NCI-H524 (cell line): Measurements from ENCODE around the gene FMN1.

Experiments used
- DNase-seq, 2 experiments: peaks; one replicate each; lab custom pipeline; 2025; lab: John Stamatoyannopoulos, UW

FMN1 gene

GRCh38 chr15:33125894-33126537 lies 68.5 kb downstream of the FMN1 start:
- no peak for DNase-seq

DNA sequence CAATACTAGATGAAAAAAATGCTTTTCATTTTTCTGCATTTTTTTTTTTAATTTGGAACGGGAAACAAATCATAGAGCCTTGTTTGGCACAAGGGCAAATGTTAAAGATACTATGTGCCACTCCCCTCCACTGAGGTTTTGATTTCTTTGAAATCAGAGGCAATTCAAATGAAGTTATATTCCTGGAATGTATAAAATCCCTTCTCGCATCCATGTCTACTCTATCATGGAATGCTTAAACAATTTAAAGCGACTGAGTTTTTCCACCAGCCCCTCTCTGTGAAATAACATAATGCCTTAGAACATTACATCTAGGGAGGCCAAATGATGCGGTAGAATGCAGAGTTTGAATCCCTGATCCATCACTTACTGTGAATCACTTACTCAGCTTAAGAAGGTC lies 69.7 kb downstream of the FMN1 start:
- DNase-seq = no peak

DNA sequence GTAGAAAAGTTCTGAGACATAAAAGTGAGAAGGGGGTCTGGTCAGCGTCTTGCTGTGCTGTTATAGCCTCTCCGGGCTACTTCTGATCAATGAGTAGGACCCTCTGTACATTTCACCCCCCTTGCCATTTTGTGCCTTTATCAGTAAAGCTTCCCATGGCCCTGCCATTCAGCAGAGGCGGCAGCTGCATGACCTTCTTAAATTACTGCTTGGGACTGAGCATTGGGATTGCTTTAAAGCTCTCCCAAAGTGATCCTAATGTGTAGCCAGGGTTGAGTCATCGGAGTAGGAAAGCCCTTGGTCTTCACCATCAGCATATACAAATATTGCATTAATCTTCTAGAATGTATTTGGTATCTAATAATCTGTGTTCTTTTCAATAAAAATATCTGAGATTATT lies 70.2 kb downstream of the FMN1 start:
- DNase-seq = no peak

DNA sequence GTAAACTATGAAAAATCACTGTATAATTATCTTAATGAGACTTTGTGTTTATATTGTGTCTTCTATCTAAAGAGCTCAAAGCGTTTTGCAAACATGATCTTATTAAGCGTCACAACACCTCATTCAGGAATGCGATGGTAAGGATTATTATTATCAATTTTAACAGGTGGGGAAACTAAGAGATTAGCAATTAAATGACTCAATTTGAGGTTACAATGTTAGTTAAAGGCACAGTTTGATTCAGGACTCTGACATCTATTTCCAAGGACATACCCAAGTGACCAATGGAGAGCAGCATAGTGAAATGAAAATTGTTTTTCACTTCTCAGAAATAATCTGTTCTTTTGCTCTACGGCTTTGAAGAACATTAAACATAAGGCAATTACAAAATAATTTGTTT lies 74.6 kb downstream of the FMN1 start:
- DNase-seq = no peak

DNA sequence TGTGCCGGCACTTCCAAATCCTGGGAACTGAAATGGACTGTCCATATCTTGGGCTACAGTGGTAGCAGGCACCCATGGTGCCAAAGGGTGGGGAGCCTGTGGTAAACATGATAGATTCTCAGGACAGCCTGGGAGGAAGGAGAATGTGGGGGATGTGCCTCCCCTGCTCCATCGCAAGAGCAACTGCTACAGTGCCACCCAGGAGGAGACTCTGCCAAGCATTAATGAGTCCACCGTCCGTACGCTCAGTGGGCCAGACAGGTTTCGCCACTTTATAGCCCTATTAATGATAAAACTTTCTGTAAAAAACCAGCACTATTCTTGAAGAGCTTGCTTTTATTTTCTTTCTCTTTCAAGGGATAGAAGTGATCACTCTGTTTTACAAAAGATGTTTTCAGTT lies 75.2 kb downstream of the FMN1 start:
- DNase-seq = no peak

DNA sequence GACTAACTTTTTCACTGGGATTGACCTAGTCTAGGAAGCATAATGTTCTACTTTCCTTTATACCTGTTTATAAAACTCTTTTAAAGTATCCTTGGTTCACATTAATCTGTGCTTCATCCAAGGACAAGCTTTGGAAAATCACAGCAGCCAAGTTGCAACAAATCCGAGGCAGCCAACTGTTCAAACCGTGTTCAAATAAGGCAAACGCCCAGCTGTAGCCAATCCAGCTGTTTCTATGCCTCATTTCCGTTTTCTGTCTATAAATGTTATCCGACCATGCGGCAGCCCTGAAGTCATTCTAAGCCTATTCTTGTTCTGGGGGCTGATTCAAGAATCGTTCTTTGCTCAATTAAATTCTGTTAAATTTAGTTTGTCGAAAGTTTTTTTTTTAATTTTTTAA lies 78.3 kb downstream of the FMN1 start:
- DNase-seq = no peak

DNA sequence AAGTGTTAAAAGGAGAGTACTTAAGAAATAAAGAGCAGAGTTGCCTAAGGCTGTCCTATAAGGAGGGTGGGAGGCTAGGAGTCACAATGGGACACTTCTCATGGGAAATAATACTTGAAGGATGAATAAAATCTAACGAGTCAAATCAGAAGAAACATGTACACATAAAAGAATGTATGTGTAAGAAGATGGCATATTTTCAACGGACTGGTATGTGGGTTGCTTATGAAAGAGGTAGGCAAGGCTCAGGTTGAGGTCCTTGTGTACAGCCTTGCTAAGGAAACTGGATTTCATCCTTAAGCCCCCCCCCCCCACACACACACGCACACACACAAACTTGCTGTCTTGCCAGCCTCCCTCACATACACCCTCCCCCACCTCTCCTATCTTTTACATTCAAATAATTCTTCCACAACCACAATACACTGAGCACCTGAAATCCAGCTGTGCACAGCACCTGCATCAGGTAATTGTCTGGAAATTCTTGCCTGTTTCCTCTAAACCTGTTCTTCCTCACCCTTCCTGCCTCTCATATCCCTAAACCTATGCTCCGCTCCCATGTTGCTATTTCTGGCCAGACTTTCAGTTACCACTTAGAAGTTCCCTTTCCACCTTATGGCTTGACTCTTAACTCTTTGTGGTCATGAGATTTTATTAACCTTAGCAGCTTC lies 79.2 kb downstream of the FMN1 start:
- no peak for DNase-seq

DNA sequence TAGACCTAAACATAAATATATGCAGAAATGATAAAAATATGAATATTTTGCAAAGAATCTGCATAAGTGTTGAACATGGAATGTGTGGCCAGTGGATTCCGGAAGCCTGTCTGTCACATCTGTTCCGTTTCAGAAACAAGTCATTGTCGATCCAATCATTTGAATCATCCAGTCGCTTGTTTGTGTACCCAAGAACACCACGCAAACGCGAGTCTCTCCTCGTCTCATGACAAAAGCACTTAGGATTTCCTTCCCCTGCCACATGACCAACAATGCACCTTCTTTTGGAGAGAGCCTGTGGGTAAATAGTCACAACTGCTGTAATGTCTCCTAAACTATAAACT lies 80.2 kb downstream of the FMN1 start:
- no peak for DNase-seq

DNA sequence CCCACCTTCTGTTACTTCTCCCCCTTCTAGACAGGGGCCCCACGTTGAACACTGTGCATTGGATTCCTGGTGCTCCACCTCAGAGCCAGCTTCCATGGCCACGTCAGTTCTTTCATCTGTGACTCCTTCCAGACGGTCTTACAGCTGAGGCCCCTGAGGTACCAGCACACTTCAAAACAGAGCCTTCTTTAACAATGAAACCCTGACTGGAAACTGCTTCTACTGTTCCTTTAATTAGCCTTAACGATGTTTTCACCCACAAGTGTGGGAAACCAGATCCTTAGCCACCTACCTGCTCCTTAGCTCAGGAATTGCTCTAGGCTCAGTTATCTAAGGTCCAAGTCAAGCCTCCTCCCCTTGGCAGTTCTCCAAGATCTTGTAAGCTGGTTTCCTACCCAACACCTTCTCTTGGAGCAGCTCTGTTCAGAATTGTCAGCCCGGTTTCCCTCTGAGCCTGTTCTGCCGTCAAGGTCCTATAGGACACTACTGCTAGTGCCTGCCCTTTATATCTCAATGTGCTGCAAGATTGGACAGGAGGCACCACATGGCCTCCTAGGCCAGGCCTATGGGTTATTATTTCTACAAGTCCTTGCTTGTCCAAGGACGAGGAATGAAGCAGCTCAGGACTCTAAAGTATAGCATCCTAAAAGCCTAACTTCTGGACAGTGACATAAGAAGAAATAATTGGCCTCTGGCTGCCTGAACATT lies 80.7 kb downstream of the FMN1 start:
- peak in 1 of 2 experiments; percentile 5 for DNase-seq

DNA sequence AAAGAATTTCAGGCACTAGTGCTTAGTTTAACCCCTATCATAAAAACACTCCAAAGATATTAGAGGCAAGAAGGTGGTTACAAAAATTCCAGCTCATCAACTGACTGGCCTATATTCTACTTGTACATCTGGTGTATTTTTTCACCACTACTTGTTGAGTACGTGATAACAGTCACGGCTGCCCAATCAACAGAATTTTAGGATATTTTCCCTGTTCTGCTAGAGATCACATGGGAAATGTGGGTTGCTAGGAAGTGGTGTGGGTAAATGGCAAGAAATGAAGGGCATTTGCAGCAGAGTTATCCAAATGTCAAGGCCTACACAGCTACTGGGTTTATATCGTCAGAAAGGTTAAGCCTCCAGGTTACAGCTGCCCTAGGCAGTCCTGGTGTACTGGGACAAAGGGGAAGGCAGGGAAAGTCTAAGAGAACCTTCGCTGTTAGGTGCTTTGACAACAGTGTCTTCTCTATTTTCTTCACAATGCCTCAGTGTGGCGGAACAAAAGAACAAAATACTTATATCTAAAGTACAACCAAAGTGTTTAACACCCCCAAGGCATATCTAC lies 81.9 kb downstream of the FMN1 start:
- DNase-seq = no peak

DNA sequence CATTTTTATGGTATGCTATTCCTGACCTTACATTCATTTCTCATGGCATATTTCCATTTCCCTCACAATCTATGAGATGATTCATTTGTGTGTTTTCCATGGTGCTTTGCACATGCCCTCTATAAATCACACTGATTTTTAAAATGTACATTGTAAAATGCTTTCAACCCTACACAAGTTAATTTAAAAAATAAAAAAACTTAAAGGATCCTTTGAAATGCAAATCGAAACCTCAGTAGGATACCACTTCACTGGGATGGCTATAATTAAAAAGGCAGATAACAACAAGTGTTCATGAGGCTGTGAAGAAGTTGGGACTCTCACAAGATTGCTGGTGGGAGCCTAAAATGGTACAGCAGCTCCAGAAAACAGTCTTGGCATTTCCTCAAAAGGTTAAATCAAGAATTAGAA lies 83.5 kb downstream of the FMN1 start:
- DNase-seq = no peak

GRCh38 chr15:33109345-33109744 lies 85.2 kb downstream of the FMN1 start:
- no peak for DNase-seq

GRCh38 chr15:33108518-33108917 lies 86.0 kb downstream of the FMN1 start:
- DNase-seq = no peak

- no peak for DNase-seq
Measured at GRCh38 chr15:33107950-33108349, 86.6 kb downstream of the FMN1 start.

DNA sequence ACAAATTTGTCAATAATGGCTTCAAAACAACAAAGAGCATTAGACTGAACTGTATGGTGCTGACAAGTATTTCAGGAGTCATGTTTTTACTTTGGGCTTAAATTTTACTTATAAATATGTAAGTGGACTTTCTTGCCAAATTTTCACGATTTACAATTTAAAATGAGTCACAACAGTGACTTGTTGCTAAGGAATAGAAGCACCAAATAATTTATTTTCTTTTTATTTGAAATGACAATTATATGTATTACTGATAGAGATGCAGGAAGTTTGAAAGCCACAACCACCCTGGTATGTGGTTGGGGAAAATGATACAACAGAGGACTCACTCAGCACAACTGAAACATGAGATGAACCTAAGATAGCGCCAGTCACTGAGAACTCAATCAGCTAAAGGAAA lies 90.3 kb downstream of the FMN1 start:
- no peak for DNase-seq

GRCh38 chr15:33101036-33101435 lies 93.5 kb downstream of the FMN1 start:
- DNase-seq = no peak

- DNase-seq = no peak
Measured at GRCh38 chr15:33100314-33100713, 94.2 kb downstream of the FMN1 start.

GRCh38 chr15:33099739-33100138 lies 94.8 kb downstream of the FMN1 start:
- DNase-seq = no peak

DNA sequence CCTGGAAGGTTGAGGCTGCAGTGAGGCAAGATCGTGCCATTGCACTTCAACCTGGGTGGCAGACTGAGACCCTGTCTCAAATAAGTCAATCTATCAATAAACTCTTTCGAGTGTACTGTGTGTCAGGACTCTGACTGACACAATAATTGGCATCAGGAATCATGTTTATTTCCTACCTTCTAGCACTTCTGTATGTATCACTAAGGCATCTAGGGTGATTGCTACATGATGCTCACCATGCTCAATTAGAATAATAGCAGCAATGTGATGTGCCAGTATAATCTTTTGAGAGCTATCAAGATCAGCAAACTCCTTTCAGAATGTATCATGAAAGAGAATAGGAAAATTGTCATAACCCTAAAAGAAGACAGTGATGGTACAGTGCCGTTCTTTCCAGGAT lies 95.3 kb downstream of the FMN1 start:
- DNase-seq = no peak

GRCh38 chr15:33098094-33099058 lies 96.1 kb downstream of the FMN1 start:
- no peak for DNase-seq

GRCh38 chr15:33096134-33096533 lies 98.4 kb downstream of the FMN1 start:
- no peak for DNase-seq

DNA sequence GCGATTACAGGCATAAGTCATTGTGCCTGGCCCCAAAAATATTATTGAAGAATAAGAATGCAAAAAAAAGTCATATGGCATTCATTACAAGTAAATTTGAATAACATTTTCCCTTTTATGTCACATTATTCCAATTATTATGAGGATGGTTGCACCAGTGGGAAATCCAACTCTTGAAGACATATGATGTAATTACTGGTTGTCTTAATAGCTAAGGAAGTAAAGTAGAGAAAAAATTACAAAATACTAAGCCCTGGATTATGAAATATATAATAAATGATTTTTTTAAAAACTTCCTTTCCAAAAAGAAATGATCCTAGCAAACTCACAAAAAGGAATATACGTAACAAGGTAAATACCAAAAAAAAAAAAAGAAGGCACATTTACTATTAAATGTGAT lies 98.9 kb downstream of the FMN1 start:
- DNase-seq = no peak
